D341Med (cell line): ENCODE data around the gene H2BW2.
"Not testable (repeated sequence)": the region's sequence is repeated elsewhere in the genome, so short reads cannot be mapped to it uniquely, and the experiment has no call there.

Source experiments
- DNase-seq: peaks from one replicate; pipeline ENCODE4 v3.0.0; 2012; ENCODE audit warnings: low spot score

Gene H2BW2

DNA sequence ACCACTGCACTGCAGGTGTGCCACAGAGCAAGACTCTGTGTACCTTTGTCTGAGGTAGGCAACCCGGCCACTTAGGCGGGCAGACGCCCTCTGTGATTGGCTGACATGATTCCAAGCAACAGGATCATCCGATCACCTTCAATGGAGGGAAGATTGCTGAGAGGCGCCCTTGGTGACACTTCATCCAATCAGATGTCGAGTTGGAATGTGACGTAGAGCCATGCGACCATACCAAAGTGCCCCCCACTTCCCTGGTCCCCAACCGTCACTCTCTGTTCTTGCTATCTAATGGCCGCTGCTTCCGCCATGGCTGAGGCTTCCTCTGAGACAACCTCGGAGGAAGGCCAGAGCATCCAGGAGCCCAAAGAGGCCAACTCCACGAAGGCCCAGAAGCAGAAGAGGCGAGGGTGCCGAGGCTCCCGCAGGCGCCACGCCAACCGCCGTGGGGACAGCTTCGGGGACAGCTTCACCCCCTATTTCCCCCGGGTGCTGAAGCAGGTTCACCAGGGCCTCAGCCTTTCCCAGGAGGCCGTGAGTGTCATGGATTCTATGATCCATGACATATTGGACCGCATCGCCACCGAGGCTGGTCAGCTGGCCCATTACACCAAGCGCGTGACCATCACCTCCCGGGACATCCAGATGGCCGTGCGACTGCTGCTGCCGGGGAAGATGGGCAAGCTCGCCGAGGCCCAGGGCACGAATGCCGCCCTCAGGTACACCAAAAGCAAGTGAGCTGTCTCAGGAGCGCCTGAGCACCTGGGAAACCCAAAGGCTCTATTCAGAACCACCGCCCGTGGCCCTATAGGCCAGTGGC is at the start of gene H2BW2:
Gene H2BW2 (plus strand): TSS at position 268 of the 817 bp plus-strand sequence. CDS start 39 bp downstream, at position 307.
- DNase-seq = no peak

DNA sequence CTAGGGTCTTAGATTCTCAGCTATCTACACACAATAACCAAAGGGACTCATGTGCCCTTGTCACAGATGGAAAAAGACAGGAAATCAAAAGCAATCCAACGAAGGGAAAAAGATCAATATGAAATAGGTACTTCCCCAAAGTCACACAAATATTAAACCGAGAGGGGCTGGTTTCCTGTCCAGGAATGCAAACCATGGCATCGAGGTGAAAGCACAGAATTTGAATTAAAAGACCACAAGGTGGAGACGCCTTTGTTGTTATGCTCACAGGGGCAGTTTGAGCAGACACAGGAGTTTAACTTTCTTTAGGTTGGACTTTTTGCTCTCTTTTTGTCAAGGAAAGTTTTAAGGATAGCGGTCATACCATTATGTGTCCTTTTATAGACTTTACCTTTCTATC is 40.5 kb upstream of the H2BW2 start:
- DNase-seq = no peak

DNA sequence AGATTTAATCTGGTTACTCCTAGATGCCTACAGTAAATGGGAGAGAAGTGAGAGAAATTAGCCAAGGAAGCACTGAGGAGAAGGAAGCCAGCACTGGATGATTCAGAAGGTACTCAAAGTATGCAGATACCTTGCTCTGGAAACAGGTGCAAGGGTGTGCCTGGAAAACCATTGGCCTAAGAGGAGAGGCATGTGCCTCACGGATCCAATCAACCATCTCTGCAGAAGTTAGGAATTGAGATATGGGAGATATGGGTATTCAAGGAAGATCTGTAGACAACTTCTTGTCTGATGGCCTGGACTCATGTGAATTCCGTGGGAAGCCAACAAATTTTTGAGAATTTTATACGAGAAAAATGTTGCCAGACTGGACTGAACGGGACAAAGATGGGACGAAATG is 30.9 kb upstream of the H2BW2 start:
- no peak for DNase-seq

DNA sequence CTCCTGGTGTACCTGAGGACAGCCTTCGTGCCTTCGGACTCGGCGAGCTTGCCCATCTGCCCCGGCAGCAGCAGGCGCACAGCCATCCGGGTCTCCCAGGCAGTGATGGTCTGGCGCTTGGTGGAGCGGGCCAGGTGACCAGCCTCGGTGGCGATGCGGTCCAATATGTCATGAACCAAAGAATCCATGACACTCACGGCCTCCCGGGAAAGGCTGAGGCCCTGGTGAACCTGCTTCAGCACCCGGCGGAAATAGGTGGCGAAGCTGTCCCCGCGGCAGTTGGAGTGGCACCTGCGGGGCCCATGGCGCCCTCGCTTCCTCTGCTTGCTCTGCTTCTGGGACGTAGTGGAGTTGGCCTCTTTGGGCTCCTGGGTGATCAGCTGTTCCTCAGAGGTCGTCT is 26.6 kb upstream of the H2BW2 start:
- no peak for DNase-seq

DNA sequence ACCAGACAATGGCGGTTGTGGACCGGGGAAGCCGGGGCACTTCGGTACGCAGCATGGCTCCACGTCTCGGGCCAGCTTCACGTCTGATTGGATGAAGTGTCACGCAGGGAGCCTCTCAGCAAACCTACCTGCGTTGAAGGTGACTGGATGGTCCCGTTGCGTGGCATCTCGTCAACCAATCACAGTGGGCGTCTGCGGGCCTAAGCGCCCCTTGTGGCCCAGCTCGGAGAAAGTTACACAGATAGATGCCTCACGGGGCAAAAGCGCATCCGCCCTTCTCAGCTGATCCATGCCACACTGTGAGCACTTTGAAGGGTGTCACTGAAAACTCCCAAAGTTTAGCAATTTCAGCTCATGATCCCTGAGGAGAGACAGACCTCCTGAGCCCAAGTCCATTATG is 26.1 kb upstream of the H2BW2 start, which contains the start of gene H2BW1:
Gene H2BW1 (minus strand): TSS at position 103 of the 400 bp plus-strand sequence. CDS start 132 bp downstream, outside the sequence.
- DNase-seq = no peak

DNA sequence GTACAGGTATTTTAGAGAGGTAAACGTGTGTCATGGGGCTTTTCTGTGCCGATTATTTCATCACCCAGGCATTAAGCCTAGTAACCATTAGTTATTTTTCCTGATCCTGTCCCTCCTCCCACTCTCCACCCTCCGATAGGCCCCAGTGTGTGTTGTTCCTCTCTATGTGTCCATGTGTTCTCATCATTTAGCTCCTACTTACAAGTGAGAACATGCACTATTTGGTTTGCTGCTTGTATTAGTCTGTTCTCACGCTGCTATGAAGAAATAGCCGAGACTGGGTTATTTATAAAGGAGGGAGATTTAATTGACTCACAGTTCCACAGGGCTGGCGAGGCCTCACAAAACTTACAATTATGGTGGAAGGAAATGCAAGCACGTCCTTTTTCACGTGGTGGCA is 24.2 kb upstream of the H2BW2 start:
- not testable (repeated sequence) for DNase-seq

DNA sequence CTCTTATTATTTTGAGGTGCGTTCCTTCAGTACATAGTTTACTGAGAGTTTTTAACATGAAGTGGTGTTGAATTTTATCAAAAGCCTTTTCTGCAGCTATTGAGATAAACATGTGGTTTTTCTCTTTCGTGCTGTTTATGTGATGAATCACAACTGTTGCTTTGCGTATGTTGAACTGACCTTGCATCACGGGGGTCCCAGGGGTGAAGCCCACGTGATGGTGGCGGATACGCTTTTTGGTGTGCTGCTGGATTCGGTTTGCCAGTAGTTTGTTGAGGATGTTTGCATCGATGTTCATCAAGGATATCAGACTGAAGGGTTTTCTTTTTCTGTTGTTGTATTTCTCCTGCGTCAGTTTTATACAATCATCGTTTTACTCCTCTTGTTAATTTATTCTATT is 21.6 kb upstream of the H2BW2 start:
- DNase-seq = no peak

DNA sequence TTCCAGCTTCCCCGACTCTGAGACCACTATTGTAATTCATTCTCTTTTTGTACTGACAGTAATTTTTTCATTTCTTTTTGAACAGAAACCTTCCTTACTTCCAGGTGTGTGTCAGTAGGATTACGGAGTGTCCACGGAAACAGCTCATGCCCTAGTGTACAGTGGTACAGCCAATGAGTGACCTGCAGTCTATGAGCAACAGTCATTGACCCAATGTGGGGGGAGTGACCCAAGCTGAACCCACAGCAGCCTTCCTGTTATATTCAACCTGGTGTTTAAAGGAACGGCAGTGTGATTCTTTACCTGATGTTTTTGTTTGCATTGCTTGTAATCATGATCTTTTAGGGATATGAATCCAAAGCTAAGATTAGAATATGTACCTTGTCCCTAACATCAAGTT is 1.2 kb downstream of the H2BW2 start:
- DNase-seq = no peak

DNA sequence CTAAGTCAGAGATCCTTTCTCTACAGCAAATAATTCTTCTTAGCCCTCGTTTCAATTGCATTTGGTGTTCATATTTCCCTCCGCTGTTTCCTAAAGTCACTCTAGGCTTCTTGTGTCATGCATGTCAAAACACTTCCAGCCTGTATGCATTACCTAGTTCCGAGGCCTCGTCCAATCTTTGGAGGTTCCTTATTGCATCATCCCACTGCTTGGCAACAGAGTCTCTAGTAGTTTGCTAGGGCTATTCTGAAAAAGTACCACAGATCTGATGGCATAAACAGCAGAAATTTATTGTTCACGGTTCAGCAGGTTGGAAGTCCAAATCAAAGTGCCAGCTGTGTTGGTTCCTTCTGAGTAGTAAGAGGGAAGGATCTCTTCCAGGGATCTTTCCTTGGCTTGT is 5.9 kb downstream of the H2BW2 start:
- DNase-seq = no peak

DNA sequence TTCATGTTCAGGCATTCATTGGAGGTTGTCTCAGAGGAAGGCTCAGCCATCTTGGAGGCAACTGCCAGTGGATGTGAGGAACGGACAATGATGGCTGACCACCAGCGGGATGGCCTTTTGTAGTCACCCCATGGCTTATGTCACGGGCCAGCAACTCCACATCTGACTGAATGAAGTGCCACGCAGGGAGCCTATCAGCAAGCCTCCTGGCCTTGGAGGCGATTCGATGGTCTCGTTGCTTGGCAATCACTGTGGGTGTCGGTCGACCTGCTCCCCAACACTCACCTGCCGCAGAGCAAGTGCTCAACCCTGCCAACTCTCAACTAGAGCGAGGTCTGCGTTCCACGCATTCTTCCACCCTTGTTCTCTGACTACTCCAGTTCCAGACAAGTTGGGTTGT is 7.4 kb downstream of the H2BW2 start:
- no peak for DNase-seq

DNA sequence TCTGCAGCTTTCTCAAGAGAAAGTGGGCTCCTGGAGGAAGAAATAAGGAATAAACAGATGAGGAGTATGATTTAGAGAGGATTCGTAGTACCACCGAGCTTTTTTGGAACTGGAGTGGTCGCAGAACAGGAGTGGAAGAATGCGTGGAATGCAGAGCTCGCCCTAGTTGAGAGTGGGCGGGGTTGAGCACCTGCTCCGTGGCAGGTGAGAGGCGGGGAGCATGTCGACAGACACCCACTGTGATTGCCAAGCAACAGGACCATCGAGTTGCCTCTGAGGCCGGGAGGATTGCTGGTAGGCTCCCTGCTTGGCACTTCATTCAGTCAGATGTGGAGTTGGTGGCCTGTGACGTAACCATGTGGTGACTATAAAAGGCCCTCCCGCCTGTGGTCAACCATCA is 15.2 kb downstream of the H2BW2 start:
- not testable (repeated sequence) for DNase-seq

DNA sequence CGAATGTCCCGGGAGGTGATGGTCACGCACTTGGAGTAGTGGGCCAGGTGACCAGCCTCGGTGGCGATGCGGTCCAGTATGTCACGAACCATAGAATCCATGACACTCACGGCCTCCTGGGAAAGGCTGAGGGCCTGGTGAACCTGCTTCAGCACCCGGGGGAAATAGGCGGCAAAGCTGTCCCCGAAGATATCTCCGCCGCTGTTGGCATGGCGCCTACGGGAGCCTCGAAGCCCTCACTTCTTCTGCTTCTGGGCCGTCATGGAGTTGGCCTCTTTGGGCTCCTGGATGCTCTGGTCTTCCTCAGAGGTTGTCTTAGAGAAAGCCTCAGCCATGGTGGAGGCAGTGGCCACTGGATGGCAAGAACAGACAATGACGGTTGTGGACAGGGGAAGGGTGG is 22.9 kb downstream of the H2BW2 start:
- DNase-seq = not testable (repeated sequence)

DNA sequence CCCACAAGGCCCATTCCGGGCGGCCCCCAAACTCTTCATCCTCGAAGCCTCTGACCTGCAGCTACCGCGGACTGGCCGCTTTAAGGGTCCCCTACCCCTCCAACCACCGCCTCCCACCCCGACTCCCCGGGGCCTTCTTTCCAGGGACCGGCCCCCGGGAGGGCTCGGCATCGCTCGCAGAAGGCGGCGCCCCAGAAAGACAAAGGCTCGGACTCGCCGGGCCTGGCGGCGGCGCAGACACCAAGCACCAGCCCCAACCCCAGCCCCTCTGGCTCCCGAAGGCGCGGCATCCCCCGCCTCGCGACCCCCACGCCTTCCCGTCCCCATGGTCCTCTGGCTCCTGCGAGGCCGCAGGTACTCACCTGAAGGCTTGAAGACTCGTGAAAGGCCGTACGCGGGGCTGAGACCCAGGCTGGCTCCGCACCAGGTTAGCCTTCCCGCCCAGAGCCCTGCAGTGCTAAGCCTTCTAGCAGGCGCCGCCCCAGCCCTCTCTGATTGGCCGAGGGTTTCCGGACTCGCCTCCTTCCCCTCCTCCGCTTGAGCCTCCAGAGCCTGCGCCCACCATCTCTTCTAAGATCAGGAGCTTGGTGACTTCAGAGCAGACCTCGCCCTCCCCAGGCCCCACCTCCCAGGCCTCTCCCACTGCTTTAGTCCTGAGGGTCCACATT is 36.2 kb downstream of the H2BW2 start, which contains the start of gene TMSB15C:
Gene TMSB15C (minus strand): TSS at position 459 of the 668 bp plus-strand sequence.
- not testable (repeated sequence) for DNase-seq

DNA sequence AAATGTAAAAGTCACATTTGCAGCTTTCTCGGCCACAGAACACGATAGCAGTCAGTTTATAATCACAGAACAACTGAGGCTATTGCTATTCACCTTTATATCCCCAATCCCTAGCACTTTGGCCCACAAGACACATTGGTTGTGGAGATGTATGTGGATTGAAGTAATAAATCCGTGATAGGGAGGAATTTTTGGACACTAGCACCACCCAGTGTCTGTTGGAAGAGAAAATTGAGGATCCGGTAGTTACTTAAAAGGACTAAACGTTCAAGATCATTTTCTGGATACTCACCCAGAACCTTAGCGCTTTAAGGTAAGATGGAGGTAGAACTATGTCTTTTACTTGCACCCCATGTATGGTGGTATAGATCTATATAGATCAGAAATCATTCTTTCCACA is 38.1 kb downstream of the H2BW2 start:
- DNase-seq = not testable (repeated sequence)

DNA sequence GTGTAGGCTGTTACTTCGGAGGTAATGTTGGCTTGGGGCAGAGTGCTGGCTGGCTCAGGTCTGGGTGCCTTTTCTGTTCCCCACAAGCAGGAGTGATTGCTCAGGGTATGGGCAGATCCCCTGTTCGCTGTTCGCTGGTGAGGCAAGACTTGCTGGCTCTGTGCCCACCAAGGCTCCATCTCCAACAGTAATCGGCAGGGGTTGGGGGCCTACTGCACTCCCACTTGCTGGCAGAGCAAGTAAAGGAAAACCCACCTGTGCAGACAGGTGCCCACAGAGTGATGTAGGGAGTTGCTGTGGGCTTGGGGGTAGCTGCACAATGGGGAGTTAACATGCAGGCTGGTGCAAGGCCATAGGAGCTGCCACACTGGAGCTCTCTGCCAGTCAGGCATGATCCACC is 44.3 kb downstream of the H2BW2 start:
- DNase-seq = no peak

DNA sequence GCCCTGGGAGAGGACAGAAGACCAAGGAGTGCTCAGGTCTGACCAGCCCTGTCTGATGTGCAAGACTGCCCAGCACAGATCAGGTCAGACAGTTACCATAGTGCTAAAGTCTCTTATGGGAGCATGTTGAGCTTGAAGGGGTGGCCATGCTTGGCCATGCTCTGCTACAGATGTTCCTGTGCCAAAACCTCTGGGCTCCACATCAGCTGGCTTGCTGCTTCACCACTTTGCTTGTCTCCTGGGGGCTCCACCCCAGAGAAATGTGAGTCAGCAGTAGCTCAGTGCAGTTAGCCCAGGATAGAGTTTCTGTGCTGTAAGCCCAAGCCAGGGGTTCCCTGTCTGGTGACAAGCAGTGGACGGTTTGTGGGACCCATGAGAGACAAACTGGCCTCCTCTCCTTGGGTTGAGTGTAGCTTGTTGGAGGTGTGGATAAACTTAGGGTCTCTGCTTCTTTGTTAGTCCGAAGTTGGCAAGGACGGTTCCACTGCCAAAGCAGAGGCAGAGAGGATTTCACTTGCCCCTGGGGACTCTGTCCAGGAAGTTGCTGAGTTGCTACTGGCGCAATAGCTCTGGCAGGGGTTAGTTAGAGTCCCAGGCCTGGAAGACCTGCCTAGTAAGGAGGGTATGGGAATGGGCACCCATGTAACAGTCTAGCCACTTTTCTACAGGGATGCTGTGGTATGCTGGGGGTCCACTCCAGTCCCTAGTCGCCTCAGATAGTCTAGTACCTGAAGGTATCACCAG is 45.0 kb downstream of the H2BW2 start:
- no peak for DNase-seq

DNA sequence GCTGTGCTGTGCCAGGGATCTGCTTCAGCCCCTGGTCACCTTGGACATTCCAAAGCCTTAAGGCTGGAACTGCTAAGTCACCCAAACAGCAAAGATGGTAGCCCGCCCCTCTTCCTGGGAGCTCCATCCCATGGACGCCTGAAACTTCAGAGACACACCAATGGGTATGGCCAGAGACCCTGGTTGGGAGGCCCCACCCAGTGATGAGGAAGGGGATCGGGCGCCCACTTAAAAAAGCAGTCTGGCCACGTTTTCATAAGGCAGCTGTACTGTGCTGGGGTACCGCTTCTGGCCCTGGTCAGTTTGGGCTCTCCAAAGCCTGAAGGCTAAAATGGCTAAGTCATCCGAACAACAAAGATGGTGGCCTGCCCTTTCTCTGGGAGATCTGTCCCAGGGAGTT is 45.7 kb downstream of the H2BW2 start:
- DNase-seq = no peak

DNA sequence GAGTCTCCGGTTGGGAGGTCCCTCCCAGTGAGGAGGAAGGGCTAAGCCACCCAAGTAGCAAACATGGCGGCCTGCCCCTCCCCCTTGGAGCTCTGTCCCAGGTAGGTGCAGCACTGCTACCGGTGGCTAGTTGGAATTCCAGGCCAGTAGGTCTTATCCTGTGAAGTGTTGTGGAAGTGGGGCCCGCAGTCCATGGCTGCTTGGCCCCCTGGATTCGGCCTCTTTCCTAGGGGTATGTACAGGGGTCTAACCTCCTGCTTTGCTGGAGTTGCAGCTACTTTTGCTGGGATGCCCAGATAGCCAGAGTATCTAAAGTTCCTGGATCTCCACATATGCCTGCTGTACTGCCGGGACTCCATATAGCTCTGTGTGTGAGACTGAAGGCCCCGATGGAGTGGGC is 46.2 kb downstream of the H2BW2 start:
- DNase-seq = no peak
